Smooth muscle cell (in vitro differentiated cells): Measurements from ENCODE around the gene TRIM37. TPM values are rescaled to one million over a fixed set of nuclear protein-coding genes. Genes with fewer than 3 reads are reported as not detected.
"Not testable (repeated sequence)": the region's sequence is repeated elsewhere in the genome, so short reads cannot be mapped to it uniquely, and the experiment has no call there.

Experiments
- DNase-seq: peaks from one replicate; lab custom pipeline; 2025; ENCODE audit not compliant: unreplicated experiment; lab: John Stamatoyannopoulos, UW
- H2AFZ ChIP-seq: fragments of 200-600 bp; sonication (generic); 2 replicates; pipeline ENCODE4 v1.6.0; 2016; ENCODE audit warnings: antibody characterized with exemption, low read depth, mild to moderate bottlenecking
- H3F3A ChIP-seq: fragments of 200-600 bp; sonication (generic); 2 replicates; pipeline ENCODE4 v1.6.0; 2017; ENCODE audit warnings: antibody characterized with exemption, low read depth
- H3K27ac ChIP-seq: fragments of 200-600 bp; sonication (generic); 2 replicates; pipeline ENCODE4 v1.5.1; 2016; ENCODE audit warnings: low read depth, mild to moderate bottlenecking
- H3K27me3 ChIP-seq: fragments of 200-600 bp; sonication (generic); 2 replicates; pipeline ENCODE4 v1.6.1; 2016; ENCODE audit warnings: low read depth, mild to moderate bottlenecking
- H3K36me3 ChIP-seq: fragments of 200-600 bp; sonication (generic); 2 replicates; pipeline ENCODE4 v1.5.1; 2016; ENCODE audit warnings: low read depth
- H3K4me1 ChIP-seq: fragments of 200-600 bp; sonication (generic); 2 replicates; pipeline ENCODE4 v1.5.1; 2016; ENCODE audit warnings: low read depth
- H3K4me2 ChIP-seq: fragments of 200-600 bp; sonication (generic); 2 replicates; pipeline ENCODE4 v1.6.0; 2016; ENCODE audit warnings: mild to moderate bottlenecking
- H3K4me3 ChIP-seq: fragments of 200-600 bp; sonication (generic); 2 replicates; pipeline ENCODE4 v1.5.1; 2016; ENCODE audit warnings: mild to moderate bottlenecking
- H3K79me2 ChIP-seq: fragments of 200-600 bp; sonication (generic); 2 replicates; pipeline ENCODE4 v1.6.0; 2016; ENCODE audit warnings: low read depth, mild to moderate bottlenecking
- H3K9ac ChIP-seq: fragments of 200-600 bp; sonication (generic); 2 replicates; pipeline ENCODE4 v1.6.0; 2016; ENCODE audit warnings: low read depth
- H3K9me3 ChIP-seq: fragments of 200-600 bp; sonication (generic); replicated peaks from 2 replicates; pipeline ENCODE4 v1.5.1; 2016; ENCODE audit warnings: low read depth
- H4K20me1 ChIP-seq: fragments of 200-600 bp; sonication (generic); 2 replicates; pipeline ENCODE4 v1.6.0; 2016; ENCODE audit warnings: low read depth
- CTCF ChIP-seq: fragments of 200-600 bp; sonication (generic); IDR thresholded peaks from 2 replicates; pipeline ENCODE4 v1.5.1; 2017; ENCODE audit warnings: borderline replicate concordance, mild to moderate bottlenecking, antibody characterized with exemption; ENCODE audit not compliant: insufficient read depth, poor library complexity, severe bottlenecking
- WGBS: methylation state at CpG from one replicate; pipeline ENCODE4 v1.1.7; 2016; ENCODE audit warnings: low lambda C conversion rate; 5-methylcytosine and 5-hydroxymethylcytosine counted together
- polyA plus RNA-seq: library from polyadenylated mRNA; unstranded; fragments of >200 nt; fragmentation: Nextera tagmentation; extraction: Ambion mirVana; gene quantifications from 2 replicates; pipeline ENCODE4 v1.2.1, GENCODE V29; 2016
- total RNA-seq: library from RNA; depleted of rRNA; stranded (reverse); fragments of >200 nt; gene quantifications from 2 replicates; pipeline ENCODE4 v1.2.3, GENCODE V29; 2014

The TRIM37 gene
- total and polyA plus RNA-seq, 2 experiments from 2014 or later, result 8.0 to 16.5 TPM

GRCh38 chr17:59093702-59094231 lies 12.9 kb downstream of the TRIM37 start:
- 10% methylated on average over 8 of the region's 8 CpGs for WGBS
- H3K79me2 ChIP-seq, result peaks cover 33% of the 10 kb centered on the region
- peak overlapping the region; percentile 77 for H3K4me2 ChIP-seq
- peaks cover 14% of the 10 kb centered on the region for H3F3A ChIP-seq
- TF ChIP-seq CTCF, result no peak
- peaks cover 17% of the 10 kb centered on the region for H4K20me1 ChIP-seq
- peaks cover 7% of the 10 kb centered on the region for H3K4me1 ChIP-seq
- peak; percentile 16 for DNase-seq
- no peaks in the 10 kb centered on the region for H3K9me3 ChIP-seq
- no peak overlapping the region for H2AFZ ChIP-seq
- peak overlapping the region; percentile 25 for H3K4me3 ChIP-seq
- H3K27me3 ChIP-seq, result no peaks in the 10 kb centered on the region
- peak overlapping the region; percentile 82 for H3K27ac ChIP-seq
- peak overlapping the region; percentile 8 for H3K9ac ChIP-seq
- no peaks in the 10 kb centered on the region for H3K36me3 ChIP-seq

- Histone ChIP-seq H2AFZ (no peak overlapping the region), H3K4me3 (peak overlapping the region; percentile 23)
Observed at GRCh38 chr17:59093145-59093701, 13.5 kb downstream of the TRIM37 start.

DNA sequence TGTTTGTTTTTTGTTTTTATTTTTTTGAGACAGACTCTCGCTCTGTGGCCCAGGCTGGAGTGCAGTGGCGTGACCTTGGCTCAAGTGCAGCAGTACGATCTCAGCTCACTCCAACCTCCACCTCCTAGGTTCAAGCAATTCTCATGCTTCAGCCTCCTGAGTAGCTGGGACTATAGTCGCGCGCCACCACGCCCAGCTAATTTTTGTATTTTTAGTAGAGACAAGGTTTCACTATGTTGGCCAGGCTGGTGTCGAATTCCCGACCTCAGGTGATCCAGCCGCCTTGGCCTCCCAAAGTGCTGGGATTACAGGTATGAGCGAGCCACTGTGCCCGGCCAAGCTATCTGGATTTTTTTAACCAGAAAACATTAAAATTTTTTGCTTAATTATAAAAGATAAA lies 16.1 kb downstream of the TRIM37 start:
- not testable (repeated sequence) for H3K4me1 ChIP-seq, H3K9ac ChIP-seq, H3K4me3 ChIP-seq, H2AFZ ChIP-seq, DNase-seq, H3K4me2 ChIP-seq, H3K27me3 ChIP-seq, H3K36me3 ChIP-seq, H3K27ac ChIP-seq, H3K9me3 ChIP-seq
- Histone ChIP-seq H3F3A (peaks cover 14% of the 10 kb centered on the region), H4K20me1 (peaks cover 15% of the 10 kb centered on the region), H3K79me2 (peaks cover 18% of the 10 kb centered on the region)
- 96% methylated on average over 12 of the region's 12 CpGs for WGBS

More at GRCh38 chr17:59093145-59093701, 13.5 kb downstream of the TRIM37 start:
- H3F3A ChIP-seq, result peaks cover 14% of the 10 kb centered on the region
- no peak overlapping the region for H3K9ac ChIP-seq
- TF ChIP-seq CTCF, result no peak
- H3K4me2 ChIP-seq, result peak overlapping the region; percentile 76
- peaks cover 7% of the 10 kb centered on the region for H3K4me1 ChIP-seq
- peaks cover 28% of the 10 kb centered on the region for H3K79me2 ChIP-seq
- no peaks in the 10 kb centered on the region for H3K9me3 ChIP-seq
- 29% methylated on average over 4 of the region's 4 CpGs for WGBS
- no peaks in the 10 kb centered on the region for H3K27me3 ChIP-seq
- no peak for DNase-seq
- peaks cover 17% of the 10 kb centered on the region for H4K20me1 ChIP-seq
- no peaks in the 10 kb centered on the region for H3K36me3 ChIP-seq
- peak overlapping the region; percentile 82 for H3K27ac ChIP-seq

DNA sequence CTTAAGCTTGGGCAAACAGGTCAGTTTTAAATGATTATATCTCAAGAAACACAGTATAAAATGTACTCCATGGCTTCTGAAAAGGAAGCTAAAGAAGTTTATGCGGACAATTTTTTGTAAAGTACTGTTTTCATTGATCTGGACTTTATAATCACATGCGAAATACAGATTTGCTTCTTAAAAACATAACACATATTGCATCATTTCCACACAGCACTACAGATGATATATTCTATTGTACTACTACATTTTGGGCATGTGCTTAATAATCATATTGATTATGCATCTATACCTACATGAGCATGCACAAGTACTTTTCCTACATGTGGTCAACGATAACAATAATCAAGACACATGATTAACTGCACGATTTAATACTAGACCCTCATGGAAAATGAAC lies 22.5 kb downstream of the TRIM37 start:
- no peak overlapping the region for H3K4me3 ChIP-seq
- no peak for DNase-seq
- no peak overlapping the region for H2AFZ ChIP-seq
- H3F3A ChIP-seq, result no peaks in the 10 kb centered on the region
- no peak overlapping the region for H3K9ac ChIP-seq
- H3K4me1 ChIP-seq, result no peaks in the 10 kb centered on the region
- WGBS, result 95% methylated on average over 4 of the region's 4 CpGs
- H3K27me3 ChIP-seq, result no peaks in the 10 kb centered on the region
- H3K27ac ChIP-seq, result no peak overlapping the region
- H4K20me1 ChIP-seq, result no peaks in the 10 kb centered on the region
- H3K79me2 ChIP-seq, result no peaks in the 10 kb centered on the region
- no peak for TF ChIP-seq CTCF
- H3K36me3 ChIP-seq, result peaks cover 11% of the 10 kb centered on the region
- H3K4me2 ChIP-seq, result no peak overlapping the region
- no peaks in the 10 kb centered on the region for H3K9me3 ChIP-seq
